Activated CD8-positive, alpha-beta T cell treated with anti-CD3 and anti-CD28 coated beads for 36 hours (primary cell): ENCODE data around the gene BTBD17. TPM values are rescaled to one million over a fixed set of nuclear protein-coding genes. Genes with fewer than 3 reads are reported as not detected.

Source experiments
- ATAC-seq: fragments of 200-7000 bp; cut with Tn5 transposase; one replicate; pipeline ENCODE4 v1.10.0; 2021; ENCODE audit warnings: mild to moderate bottlenecking, moderate library complexity
- CTCF ChIA-PET: fragments of 350-600 bp; sonication (Branson Sonifier 250); formaldehyde crosslinking; loops from one replicate; lab custom pipeline; 2021; ENCODE audit warnings: antibody characterized with exemption; lab: Charles Lee
- POLR2A ChIA-PET: fragments of 350-600 bp; sonication (Branson Sonifier 250); formaldehyde crosslinking; loops from one replicate; lab custom pipeline; 2021; ENCODE audit warnings: antibody characterized with exemption; lab: Charles Lee
- DNase-seq: peaks from one replicate; pipeline ENCODE4 v3.0.0-alpha.2; 2020
- H3K27ac Mint-ChIP-seq: one replicate; pipeline ENCODE4 v1.8.0; 2021; ENCODE audit warnings: mild to moderate bottlenecking, mixed read lengths
- H3K27me3 Mint-ChIP-seq: one replicate; pipeline ENCODE4 v1.8.0; 2021; ENCODE audit warnings: mixed read lengths
- H3K36me3 Mint-ChIP-seq: one replicate; pipeline ENCODE4 v1.8.0; 2021; ENCODE audit warnings: low read depth, mixed read lengths
- H3K4me1 Mint-ChIP-seq: one replicate; pipeline ENCODE4 v1.8.0; 2021; ENCODE audit warnings: low read depth, mixed read lengths
- H3K4me3 Mint-ChIP-seq: one replicate; pipeline ENCODE4 v1.8.0; 2021; ENCODE audit warnings: mild to moderate bottlenecking, moderate library complexity, mixed read lengths
- H3K9me3 Mint-ChIP-seq: one replicate; pipeline ENCODE4 v1.8.0; 2021; ENCODE audit warnings: mixed read lengths
- CTCF ChIP-seq: fragments of 200-600 bp; IDR thresholded peaks from one replicate; pipeline ENCODE4 v1.8.0; 2022; ENCODE audit warnings: antibody characterized with exemption, mild to moderate bottlenecking
- intact Hi-C: fragments of 100-400 bp; cut with micrococcal nuclease; formaldehyde crosslinking; loops from one replicate; pipeline ENCODE4 v1.10.0; 2022
- total RNA-seq, 2 experiments: library from RNA; stranded (reverse); gene quantifications; one replicate each; pipeline ENCODE4 v1.2.3, GENCODE V29; 2021

Gene BTBD17
- total RNA-seq, 2 experiments from 2014 or later = not detected

GRCh38 chr17:74358697-74359096 is 3.0 kb downstream of the BTBD17 start:
- no peak for TF ChIP-seq CTCF
- Mint-ChIP-seq H3K4me1 (peaks cover 5% of the 10 kb centered on the region), H3K27me3 (peaks cover 47% of the 10 kb centered on the region), H3K4me3 (no peak overlapping the region), H3K36me3 (no peaks in the 10 kb centered on the region), H3K27ac (no peak overlapping the region), H3K9me3 (no peaks in the 10 kb centered on the region)
- ChIA-PET POLR2A (no interaction called here), CTCF (interaction anchor here (1.0 to 6.4 kb wide), 5 partner anchors 10 to 61 kb away, joined by 3 to 58 read pairs (median 3); partner anchors contain the start of gene GPR142)
- no peak for ATAC-seq
- intact Hi-C loops = loop anchor here (10.0 kb wide), 1 partner anchor 144 kb away; the partner anchor contains the start of gene TTYH2
- no peak for DNase-seq

GRCh38 chr17:74357466-74357809 is 4.2 kb downstream of the BTBD17 start:
- H3K27ac Mint-ChIP-seq = no peak overlapping the region
- CTCF ChIA-PET = interaction anchor here (1.0 to 6.4 kb wide), 4 partner anchors 9 to 100 kb away, joined by 3 to 58 read pairs (median 3); partner anchors contain the start of gene GPR142
- intact Hi-C loops = loop anchor here (10.0 kb wide), 1 partner anchor 143 kb away; the partner anchor contains the start of gene TTYH2
- no peak for ATAC-seq
- POLR2A ChIA-PET = interaction anchor here (0.6 to 1.0 kb wide), 2 partner anchors 44 to 59 kb away, joined by 3 to 4 read pairs; no protein-coding TSS in a partner anchor
- no peak for TF ChIP-seq CTCF
- no peaks in the 10 kb centered on the region for H3K9me3 Mint-ChIP-seq
- H3K4me1 Mint-ChIP-seq = peaks cover 6% of the 10 kb centered on the region
- DNase-seq = no peak
- H3K27me3 Mint-ChIP-seq = peaks cover 57% of the 10 kb centered on the region
- no peak overlapping the region for H3K4me3 Mint-ChIP-seq
- no peaks in the 10 kb centered on the region for H3K36me3 Mint-ChIP-seq

GRCh38 chr17:74356646-74357465 is 4.8 kb downstream of the BTBD17 start:
- intact Hi-C loops = loop anchor here (10.0 kb wide), 1 partner anchor 142 kb away; the partner anchor contains the start of gene TTYH2
- no peaks in the 10 kb centered on the region for H3K9me3 Mint-ChIP-seq
- peak; percentile 31 for DNase-seq
- CTCF ChIA-PET = interaction anchor here (1.1 to 6.4 kb wide), 5 partner anchors 12 to 100 kb away, joined by 3 to 58 read pairs (median 3); partner anchors contain the start of gene GPR142
- H3K27me3 Mint-ChIP-seq = peaks cover 60% of the 10 kb centered on the region
- H3K4me3 Mint-ChIP-seq = no peak overlapping the region
- no peak for ATAC-seq
- no peaks in the 10 kb centered on the region for H3K36me3 Mint-ChIP-seq
- POLR2A ChIA-PET = interaction anchor here (1.0 kb wide), 1 partner anchor 58 kb away, joined by 4 read pairs; no protein-coding TSS in a partner anchor
- no peak for TF ChIP-seq CTCF
- no peak overlapping the region for H3K27ac Mint-ChIP-seq
- peaks cover 6% of the 10 kb centered on the region for H3K4me1 Mint-ChIP-seq

GRCh38 chr17:74355065-74355464 is 6.6 kb downstream of the BTBD17 start:
- DNase-seq (no peak), ATAC-seq (no peak)
- Mint-ChIP-seq H3K9me3 (no peaks in the 10 kb centered on the region), H3K4me3 (no peak overlapping the region), H3K4me1 (peaks cover 6% of the 10 kb centered on the region), H3K27ac (no peak overlapping the region), H3K36me3 (no peaks in the 10 kb centered on the region), H3K27me3 (peaks cover 59% of the 10 kb centered on the region)
- CTCF ChIA-PET = interaction anchor here (0.8 to 6.4 kb wide), 4 partner anchors 13 to 155 kb away, joined by 3 to 58 read pairs (median 4); partner anchors contain the start of gene GPR142
- POLR2A ChIA-PET = interaction anchor here (1.8 kb wide), 1 partner anchor 21 kb away, joined by 4 read pairs; no protein-coding TSS in a partner anchor
- intact Hi-C loops = loop anchor here (10.0 kb wide), 1 partner anchor 140 kb away; the partner anchor contains the start of gene TTYH2
- no peak for TF ChIP-seq CTCF
